CD14-positive monocyte (primary cell): ENCODE measurements around the gene QKI. TPM values are rescaled to one million over a fixed set of nuclear protein-coding genes. Genes with fewer than 3 reads are reported as not detected.

Experiments
- DNase-seq, 3 donors: peaks; one replicate each; pipeline ENCODE4 v3.0.0-alpha.2; 2011 to 2022
- H2AFZ ChIP-seq: 2 replicates; pipeline ENCODE4 v1.6.0; 2012; ENCODE audit warnings: mild to moderate bottlenecking, low read depth, low read length, inconsistent platforms; ENCODE audit not compliant: insufficient read depth, poor library complexity, severe bottlenecking
- H3K27ac ChIP-seq, 2 donors: 1 replicate in 1 of 2; 2 replicates in 1 of 2; pipeline ENCODE4 v1.5.1; 2012 to 2013; ENCODE audit warnings: low read length in 2 of 2, control low read depth in 1 of 2, inconsistent platforms in 1 of 2, low read depth in 1 of 2, mild to moderate bottlenecking in 1 of 2
- H3K27me3 ChIP-seq, 2 donors: one replicate each; pipeline versions ENCODE4 v1.6.0 to v1.6.1; 2011 to 2013; ENCODE audit warnings: low read length in 2 of 2; ENCODE audit not compliant: control insufficient read depth in 2 of 2, insufficient read depth in 2 of 2
- H3K36me3 ChIP-seq, 2 donors: replicated peaks in 1 of 2; 1 replicate in 1 of 2; 2 replicates in 1 of 2; pipeline versions ENCODE4 v1.5.1 to v1.6.1; 2012 to 2013; ENCODE audit warnings: low read length in 2 of 2, control low read depth in 1 of 2, inconsistent platforms in 1 of 2, mild to moderate bottlenecking in 1 of 2; ENCODE audit not compliant: insufficient read depth in 2 of 2, control insufficient read depth in 1 of 2
- H3K4me1 ChIP-seq, 2 donors: 1 replicate in 1 of 2; 2 replicates in 1 of 2; pipeline versions ENCODE4 v1.5.1 to v1.6.1; 2012 to 2013; ENCODE audit warnings: low read length in 2 of 2, control low read depth in 1 of 2, inconsistent platforms in 1 of 2, mild to moderate bottlenecking in 1 of 2, moderate library complexity in 1 of 2; ENCODE audit not compliant: insufficient read depth in 2 of 2, control insufficient read depth in 1 of 2
- H3K4me2 ChIP-seq: replicated peaks from 2 replicates; pipeline ENCODE3; 2012; ENCODE audit warnings: low read length, moderate library complexity, mild to moderate bottlenecking; ENCODE audit not compliant: poor library complexity, severe bottlenecking; ENCODE audit errors: extremely low read depth
- H3K4me3 ChIP-seq, 3 experiments: fragments of 200-600 bp in 1 of 3; sonication (generic) in 1 of 3; replicated peaks in 1 of 3; 1 replicate in 2 of 3; 2 replicates in 1 of 3; pipeline ENCODE4 v1.5.1; 2011 to 2013; ENCODE audit warnings: low read length in 3 of 3, mild to moderate bottlenecking in 3 of 3, control low read depth in 2 of 3, low read depth in 2 of 3, inconsistent platforms in 1 of 3, moderate library complexity in 1 of 3
- H3K79me2 ChIP-seq: 2 replicates; pipeline ENCODE4 v1.6.0; 2012; ENCODE audit warnings: mild to moderate bottlenecking, control low read depth, inconsistent platforms, low read length, moderate library complexity; ENCODE audit not compliant: insufficient read depth
- H3K9ac ChIP-seq: 2 replicates; pipeline ENCODE4 v1.6.0; 2017; ENCODE audit warnings: low read length, mild to moderate bottlenecking; ENCODE audit not compliant: insufficient read depth, poor library complexity, severe bottlenecking
- H3K9me3 ChIP-seq, 2 donors: replicated peaks in 1 of 2; 1 replicate in 1 of 2; 2 replicates in 1 of 2; pipeline versions ENCODE4 v1.5.1 to v1.6.1; 2012 to 2013; ENCODE audit warnings: low read length in 2 of 2, control low read depth in 1 of 2; ENCODE audit not compliant: control insufficient read depth in 1 of 2, insufficient read depth in 1 of 2
- H4K20me1 ChIP-seq: 2 replicates; pipeline ENCODE4 v1.6.0; 2012; ENCODE audit warnings: mild to moderate bottlenecking, low read length, control low read depth, moderate library complexity; ENCODE audit not compliant: insufficient read depth
- H3K27ac Mint-ChIP-seq, 7 donors: one replicate each; pipeline ENCODE4 v1.8.0; 2020; ENCODE audit warnings: mild to moderate bottlenecking in 7 of 7, mixed read lengths in 7 of 7, moderate library complexity in 6 of 7, inconsistent platforms in 2 of 7
- H3K27me3 Mint-ChIP-seq, 3 donors: one replicate each; pipeline ENCODE4 v1.8.0; 2021 to 2022; ENCODE audit warnings: low read depth in 3 of 3, mild to moderate bottlenecking in 3 of 3, mixed read lengths in 3 of 3, moderate library complexity in 3 of 3, inconsistent platforms in 1 of 3
- H3K36me3 Mint-ChIP-seq, 2 donors: one replicate each; pipeline ENCODE4 v1.8.0; 2020; ENCODE audit warnings: mixed read lengths in 2 of 2, inconsistent platforms in 1 of 2, mild to moderate bottlenecking in 1 of 2
- H3K4me1 Mint-ChIP-seq: one replicate; pipeline ENCODE4 v1.8.0; 2020; ENCODE audit warnings: mild to moderate bottlenecking, mixed read lengths
- H3K4me3 Mint-ChIP-seq, 2 donors: one replicate each; pipeline ENCODE4 v1.8.0; 2020; ENCODE audit warnings: mild to moderate bottlenecking in 2 of 2, mixed read lengths in 2 of 2, moderate library complexity in 1 of 2
- H3K9me3 Mint-ChIP-seq, 7 donors: one replicate each; pipeline ENCODE4 v1.8.0; 2020 to 2022; ENCODE audit warnings: mixed read lengths in 7 of 7, mild to moderate bottlenecking in 6 of 7, moderate library complexity in 6 of 7, inconsistent platforms in 2 of 7
- CTCF ChIP-seq: fragments of 200-600 bp; IDR thresholded peaks from one replicate; pipeline ENCODE4 v1.8.0; 2022; ENCODE audit warnings: antibody characterized with exemption, mild to moderate bottlenecking
- WGBS: methylation state at CpG from one replicate; pipeline ENCODE4 v1.1.5; 2013; ENCODE audit warnings: missing lambda C conversion rate; ENCODE audit not compliant: insufficient coverage; 5-methylcytosine and 5-hydroxymethylcytosine counted together
- intact Hi-C, 2 donors: fragments of 100-400 bp; cut with micrococcal nuclease; formaldehyde crosslinking; loops; one replicate each; pipeline versions ENCODE4 v1.15.0 to v1.15.1; 2023
- polyA plus RNA-seq, 3 donors: library from polyadenylated mRNA; depleted of rRNA in 1 of 3; unstranded in 2 of 3; stranded (reverse) in 1 of 3; fragments of 300-500 nt in 2 of 3; fragments of >200 nt in 1 of 3; fragmentation: Illumina TruSeq in 2 of 3; gene quantifications; 1 replicate in 2 of 3; 2 replicates in 1 of 3; pipeline ENCODE4 v1.2.3, GENCODE V29; 2012 to 2021

Gene QKI
- polyA plus RNA-seq, 3 donors, result 24.3 to 154 (median 71.8) TPM

GRCh38 chr6:163444077-163444476 is 29.6 kb downstream of the QKI start:
- Histone ChIP-seq H3K36me3 (peaks cover 2 to 3% of the 10 kb centered on the region in 2 donors), H3K9ac (no peak overlapping the region), H3K4me2 (no peak overlapping the region), H3K4me3 (no peak overlapping the region), H2AFZ (no peak overlapping the region), H3K79me2 (peaks cover 100% of the 10 kb centered on the region), H3K9me3 (no peaks in the 10 kb centered on the region), H4K20me1 (peaks cover 100% of the 10 kb centered on the region), H3K27me3 (no peaks in the 10 kb centered on the region), H3K4me1 (peaks cover 3 to 6% of the 10 kb centered on the region in 2 donors), H3K27ac (no peak overlapping the region)
- Mint-ChIP-seq H3K9me3 (no peaks in the 10 kb centered on the region), H3K4me3 (no peak overlapping the region), H3K4me1 (peaks cover 29% of the 10 kb centered on the region), H3K27me3 (no peaks in the 10 kb centered on the region), H3K27ac (peak overlapping the region in 2 of 7 donors; percentile 40 to 46), H3K36me3 (peaks cover 0 to 19% of the 10 kb centered on the region in 2 donors)
- intact Hi-C loops, result no loop called here
- TF ChIP-seq CTCF, result no peak
- no peak for DNase-seq
- WGBS, result 100% methylated on average over 1 of the region's 2 CpGs

DNA sequence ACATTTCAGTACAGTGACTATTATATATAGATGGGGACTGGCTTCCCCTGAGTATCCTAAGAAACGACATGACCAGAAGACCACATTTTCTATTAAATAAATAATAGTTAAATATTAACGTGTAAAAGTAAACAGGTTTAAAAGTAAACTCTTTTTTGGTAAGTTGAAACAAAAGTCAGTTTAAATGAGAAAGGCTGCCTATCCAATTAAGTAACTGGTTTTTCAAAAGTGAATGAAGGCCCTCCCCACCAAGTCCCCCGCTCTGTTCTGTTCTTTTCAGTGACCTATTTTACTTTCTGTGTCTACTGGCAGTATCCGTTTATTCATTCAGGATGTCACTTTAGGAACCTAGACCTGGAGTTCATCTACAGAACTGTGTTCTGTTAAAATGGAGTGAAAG is 32.0 kb downstream of the QKI start:
- Histone ChIP-seq H3K27me3 (no peaks in the 10 kb centered on the region), H3K4me2 (no peak overlapping the region), H3K36me3 (peaks cover 0 to 3% of the 10 kb centered on the region in 2 donors), H3K9me3 (no peaks in the 10 kb centered on the region), H3K9ac (no peak overlapping the region), H3K27ac (no peak overlapping the region), H3K4me1 (peaks cover under 1 to 3% of the 10 kb centered on the region in 2 donors), H2AFZ (no peak overlapping the region), H3K4me3 (no peak overlapping the region), H4K20me1 (peaks cover 100% of the 10 kb centered on the region), H3K79me2 (peaks cover 100% of the 10 kb centered on the region)
- Mint-ChIP-seq H3K27ac (peak overlapping the region in 1 of 7 donors; percentile 41), H3K4me1 (peaks cover 22% of the 10 kb centered on the region), H3K4me3 (no peak overlapping the region), H3K36me3 (peaks cover 0 to 12% of the 10 kb centered on the region in 2 donors), H3K9me3 (no peaks in the 10 kb centered on the region), H3K27me3 (no peaks in the 10 kb centered on the region)
- no peak for TF ChIP-seq CTCF
- intact Hi-C loops, result no loop called here
- 100% methylated on average over 2 of the region's 4 CpGs for WGBS
- no peak for DNase-seq
